Right atrium auricular region (tissue), 2 donors: ENCODE measurements around the gene ODC1. TPM values are rescaled to one million over a fixed set of nuclear protein-coding genes. Genes with fewer than 3 reads are reported as not detected.

Experiments used
- DNase-seq: peaks from one replicate; pipeline ENCODE4 v3.0.0-alpha.2; 2019; ENCODE audit warnings: low spot score
- H3K27ac ChIP-seq, 2 donors: fragments of 200-600 bp; sonication (generic); 1 replicate in 1 of 2; 2 replicates in 1 of 2; pipeline ENCODE4 v1.5.1; 2016 to 2019
- H3K27me3 ChIP-seq, 2 donors: fragments of 200-600 bp; sonication (generic); one replicate each; pipeline versions ENCODE4 v1.5.1 to v1.6.0; 2017 to 2019
- H3K36me3 ChIP-seq: fragments of 200-600 bp; sonication (generic); one replicate; pipeline ENCODE4 v1.5.1; 2016
- H3K4me1 ChIP-seq, 2 donors: fragments of 200-600 bp; sonication (generic); one replicate each; pipeline versions ENCODE4 v1.5.1 to v1.6.0; 2017 to 2019
- H3K4me3 ChIP-seq, 2 donors: fragments of 200-600 bp; sonication (generic); 1 replicate in 1 of 2; 2 replicates in 1 of 2; pipeline ENCODE4 v1.5.1; 2017 to 2019; ENCODE audit warnings: mild to moderate bottlenecking in 1 of 2, moderate library complexity in 1 of 2
- H3K9me3 ChIP-seq, 2 donors: fragments of 200-600 bp; sonication (generic); one replicate each; pipeline ENCODE4 v1.5.1; 2019
- total RNA-seq, 2 donors: library from RNA; depleted of rRNA; stranded (reverse); fragments of >200 nt; gene quantifications; one replicate each; pipeline ENCODE4 v1.1.0, GENCODE V29; 2016
- TF ChIP-seq, protein P1 (sequence below), 2 donors: fragments of 200-600 bp; sonication (generic); IDR thresholded peaks; one replicate each; pipeline ENCODE4 v1.5.1; 2019; ENCODE audit warnings: antibody characterized with exemption in 2 of 2

Gene ODC1
- total RNA-seq, 2 donors from 2014 or later: 41.3 to 73.9 TPM

DNA sequence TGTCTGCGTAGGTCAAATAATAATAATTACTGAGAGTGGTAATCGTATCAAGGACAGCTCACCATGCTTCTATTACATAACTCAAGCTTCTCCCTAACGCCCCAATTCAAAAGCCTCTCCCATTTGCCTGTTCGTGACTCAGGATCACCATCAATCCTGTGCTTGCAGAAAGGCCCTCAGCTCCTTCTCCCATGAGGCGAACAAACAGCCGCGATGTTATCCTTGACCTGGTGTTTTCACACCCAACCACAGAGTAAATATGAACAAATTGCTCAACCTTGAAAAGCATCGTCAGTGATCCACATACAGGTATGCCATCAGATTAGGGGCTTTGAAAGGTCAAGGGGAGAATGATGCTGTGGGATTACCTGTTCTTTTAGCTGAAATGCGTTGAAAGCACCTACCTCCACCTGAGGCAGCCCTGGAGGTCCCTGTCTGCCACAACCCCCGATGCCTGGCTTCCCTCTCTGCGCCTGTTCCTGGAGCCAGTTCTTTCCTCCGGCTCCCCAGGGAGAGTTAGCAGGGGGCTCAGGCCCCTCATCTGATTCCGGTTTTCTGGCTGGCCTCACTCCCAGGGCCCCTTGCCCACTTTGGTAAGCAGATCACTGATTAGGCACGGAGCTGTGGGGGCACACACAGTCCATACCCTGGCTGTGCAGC, 39.1 kb upstream of the ODC1 start:
- Histone ChIP-seq H3K4me3 (no peak overlapping the region), H3K27ac (no peak overlapping the region), H3K4me1 (no peaks in the 10 kb centered on the region), H3K36me3 (no peaks in the 10 kb centered on the region), H3K9me3 (peaks cover 0 to 12% of the 10 kb centered on the region in 2 donors), H3K27me3 (no peaks in the 10 kb centered on the region)
- TF ChIP-seq, protein P1, sequence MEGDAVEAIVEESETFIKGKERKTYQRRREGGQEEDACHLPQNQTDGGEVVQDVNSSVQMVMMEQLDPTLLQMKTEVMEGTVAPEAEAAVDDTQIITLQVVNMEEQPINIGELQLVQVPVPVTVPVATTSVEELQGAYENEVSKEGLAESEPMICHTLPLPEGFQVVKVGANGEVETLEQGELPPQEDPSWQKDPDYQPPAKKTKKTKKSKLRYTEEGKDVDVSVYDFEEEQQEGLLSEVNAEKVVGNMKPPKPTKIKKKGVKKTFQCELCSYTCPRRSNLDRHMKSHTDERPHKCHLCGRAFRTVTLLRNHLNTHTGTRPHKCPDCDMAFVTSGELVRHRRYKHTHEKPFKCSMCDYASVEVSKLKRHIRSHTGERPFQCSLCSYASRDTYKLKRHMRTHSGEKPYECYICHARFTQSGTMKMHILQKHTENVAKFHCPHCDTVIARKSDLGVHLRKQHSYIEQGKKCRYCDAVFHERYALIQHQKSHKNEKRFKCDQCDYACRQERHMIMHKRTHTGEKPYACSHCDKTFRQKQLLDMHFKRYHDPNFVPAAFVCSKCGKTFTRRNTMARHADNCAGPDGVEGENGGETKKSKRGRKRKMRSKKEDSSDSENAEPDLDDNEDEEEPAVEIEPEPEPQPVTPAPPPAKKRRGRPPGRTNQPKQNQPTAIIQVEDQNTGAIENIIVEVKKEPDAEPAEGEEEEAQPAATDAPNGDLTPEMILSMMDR (IDR thresholded peaks at IDR 0.05): no peak
- no peak for DNase-seq

DNA sequence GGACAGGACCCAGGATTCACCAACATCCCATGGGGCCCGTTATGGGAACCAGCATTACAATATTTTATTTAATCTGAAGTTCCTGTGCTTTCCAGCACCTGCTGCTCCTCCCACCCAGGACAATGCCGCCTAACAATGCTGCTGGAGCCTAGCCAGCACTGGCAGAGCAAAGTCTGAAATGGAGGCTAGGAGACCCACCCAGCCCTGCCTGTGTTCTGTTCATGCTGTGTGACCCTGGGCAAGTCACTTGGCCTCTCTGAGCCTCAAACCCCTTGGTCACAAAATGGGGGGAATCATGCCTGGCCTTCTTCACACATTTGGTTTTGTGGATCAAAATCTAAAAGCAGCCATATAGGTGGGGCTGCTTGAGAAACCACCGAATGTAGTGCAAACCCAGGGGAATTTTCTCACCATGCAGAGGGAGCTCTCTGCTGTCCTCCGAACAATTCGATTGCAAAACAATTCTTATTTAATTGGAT, 38.5 kb upstream of the ODC1 start:
- H3K4me1 ChIP-seq: no peaks in the 10 kb centered on the region
- DNase-seq: no peak
- peaks cover 0 to 7% of the 10 kb centered on the region in 2 donors for H3K9me3 ChIP-seq
- H3K27me3 ChIP-seq: no peaks in the 10 kb centered on the region
- H3K36me3 ChIP-seq: no peaks in the 10 kb centered on the region
- H3K4me3 ChIP-seq: no peak overlapping the region
- H3K27ac ChIP-seq: no peak overlapping the region
- TF ChIP-seq, protein P1 (IDR thresholded peaks at IDR 0.05): no peak

DNA sequence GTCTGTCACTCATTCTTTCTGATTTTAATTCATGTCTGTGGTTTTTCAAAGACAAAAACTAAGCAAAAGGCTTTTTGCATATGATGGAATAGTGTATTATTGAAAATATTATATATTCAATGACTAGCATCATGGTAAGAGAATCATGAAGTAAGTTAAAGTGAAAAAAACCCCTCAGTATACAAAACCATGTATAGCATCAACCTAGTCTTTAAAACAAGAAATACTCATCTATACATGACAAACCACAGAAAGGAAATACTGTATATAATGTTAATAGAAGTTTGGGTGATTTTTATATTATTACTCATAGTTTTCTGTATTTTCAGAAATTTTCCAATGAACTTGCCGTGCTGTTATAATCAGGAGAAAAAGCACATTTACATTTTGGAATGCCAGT, 38.0 kb upstream of the ODC1 start:
- H3K4me1 ChIP-seq: no peaks in the 10 kb centered on the region
- H3K4me3 ChIP-seq: no peak overlapping the region
- H3K27ac ChIP-seq: no peak overlapping the region
- no peaks in the 10 kb centered on the region for H3K36me3 ChIP-seq
- TF ChIP-seq, protein P1 (IDR thresholded peaks at IDR 0.05): no peak
- no peak for DNase-seq
- peaks cover 0 to 1% of the 10 kb centered on the region in 2 donors for H3K9me3 ChIP-seq
- no peaks in the 10 kb centered on the region for H3K27me3 ChIP-seq

DNA sequence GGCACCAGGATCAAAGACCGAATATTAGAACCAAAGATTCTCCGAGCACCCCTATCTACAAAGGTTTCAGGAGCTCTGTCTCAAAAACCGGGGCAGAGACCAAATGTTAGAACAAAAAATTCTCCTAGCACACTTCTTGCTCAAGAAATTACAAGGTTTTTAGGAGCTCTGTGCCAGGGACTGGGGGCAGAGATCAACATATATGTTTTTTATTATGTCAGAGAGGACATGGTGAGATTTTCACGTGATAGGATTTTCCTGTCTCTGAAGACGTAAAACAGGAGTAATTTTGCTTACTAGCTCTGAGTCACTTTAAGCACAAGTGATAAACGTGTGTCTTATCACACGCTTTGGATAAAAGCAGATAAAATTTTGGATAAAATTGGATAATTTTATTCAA, 34.8 kb upstream of the ODC1 start:
- H3K4me1 ChIP-seq: no peaks in the 10 kb centered on the region
- H3K4me3 ChIP-seq: no peak overlapping the region
- no peak overlapping the region for H3K27ac ChIP-seq
- H3K36me3 ChIP-seq: no peaks in the 10 kb centered on the region
- TF ChIP-seq, protein P1 (IDR thresholded peaks at IDR 0.05): no peak
- H3K9me3 ChIP-seq: no peaks in the 10 kb centered on the region
- H3K27me3 ChIP-seq: no peaks in the 10 kb centered on the region
- no peak for DNase-seq

DNA sequence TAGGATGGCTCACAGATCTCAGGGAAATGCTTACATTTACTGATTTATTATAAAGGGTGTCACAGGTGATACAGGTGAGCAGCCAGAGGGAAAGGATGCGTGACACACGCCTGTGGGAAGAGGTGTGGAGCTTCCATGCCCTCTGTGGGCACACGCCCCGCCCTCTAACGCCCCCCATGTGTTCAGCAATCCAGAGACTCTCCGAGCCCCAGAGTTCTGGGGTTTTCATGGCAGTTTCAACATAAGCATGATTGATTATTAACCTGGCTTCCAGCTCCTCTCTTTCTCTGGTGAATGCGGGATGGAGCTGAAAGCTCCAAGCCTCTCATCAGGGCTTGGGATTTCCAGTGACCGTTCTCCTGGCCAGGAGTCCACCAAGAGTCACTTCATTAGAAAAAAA, 34.3 kb upstream of the ODC1 start:
- H3K36me3 ChIP-seq: no peaks in the 10 kb centered on the region

More for the DNA sequence above, 34.3 kb upstream of the ODC1 start:
- Histone ChIP-seq H3K4me3 (no peak overlapping the region), H3K9me3 (no peaks in the 10 kb centered on the region), H3K27me3 (no peaks in the 10 kb centered on the region), H3K4me1 (no peaks in the 10 kb centered on the region), H3K27ac (no peak overlapping the region)
- TF ChIP-seq, protein P1 (IDR thresholded peaks at IDR 0.05): no peak
- no peak for DNase-seq
